Osteoblast (primary cell): ENCODE data around the gene MRPL4. TPM values are rescaled to one million over a fixed set of nuclear protein-coding genes. Genes with fewer than 3 reads are reported as not detected.
A peak's percentile ranks its signal among the peaks of the same experiment; 100 is the strongest.

Source experiments
- DNase-seq: peaks from one replicate; pipeline ENCODE4 v3.0.0; 2011; ENCODE audit warnings: low spot score, mixed read lengths; ENCODE audit not compliant: insufficient read length; ENCODE audit errors: missing footprints
- H2AFZ ChIP-seq: 2 replicates; pipeline ENCODE4 v1.6.0; 2011; ENCODE audit warnings: mild to moderate bottlenecking, low read length
- H3K27ac ChIP-seq: 2 replicates; pipeline ENCODE4 v1.5.1; 2011; ENCODE audit warnings: mild to moderate bottlenecking, low read depth, low read length, moderate library complexity
- H3K27me3 ChIP-seq: 2 replicates; pipeline ENCODE4 v1.6.0; 2012; ENCODE audit warnings: mild to moderate bottlenecking, control low read depth, inconsistent platforms, low read length, moderate library complexity; ENCODE audit not compliant: insufficient read depth
- H3K36me3 ChIP-seq: 2 replicates; pipeline ENCODE4 v1.5.1; 2011; ENCODE audit warnings: mild to moderate bottlenecking, low read length, control low read depth, moderate library complexity; ENCODE audit not compliant: insufficient read depth
- H3K4me1 ChIP-seq: 2 replicates; pipeline ENCODE4 v1.5.1; 2011; ENCODE audit warnings: mild to moderate bottlenecking, low read length, control low read depth, moderate library complexity; ENCODE audit not compliant: insufficient read depth
- H3K4me2 ChIP-seq: 2 replicates; pipeline ENCODE4 v1.6.0; 2011; ENCODE audit warnings: mild to moderate bottlenecking, low read length; ENCODE audit not compliant: insufficient read depth
- H3K4me3 ChIP-seq: fragments of 200-600 bp; sonication (generic); 3 replicates; pipeline ENCODE4 v1.5.1; 2012; ENCODE audit warnings: mild to moderate bottlenecking, low read length, inconsistent platforms; ENCODE audit not compliant: insufficient read depth
- H3K79me2 ChIP-seq: 2 replicates; pipeline ENCODE4 v1.6.0; 2012; ENCODE audit warnings: mild to moderate bottlenecking, low read length, control low read depth, inconsistent platforms; ENCODE audit not compliant: insufficient read depth
- H3K9me3 ChIP-seq: 2 replicates; pipeline ENCODE4 v1.5.1; 2011; ENCODE audit warnings: low read depth, low read length, control low read depth
- H4K20me1 ChIP-seq: 2 replicates; pipeline ENCODE4 v1.6.0; 2012; ENCODE audit warnings: mild to moderate bottlenecking, low read length, control low read depth; ENCODE audit not compliant: insufficient read depth
- CTCF ChIP-seq: IDR thresholded peaks from 2 replicates; pipeline ENCODE4 v1.5.1; 2011; ENCODE audit warnings: mild to moderate bottlenecking, low read depth, low read length, moderate library complexity; ENCODE audit errors: extremely low read depth
- total RNA-seq: library from RNA; depleted of rRNA; stranded (reverse); fragments of >200 nt; gene quantifications from 2 replicates; pipeline ENCODE4 v1.2.3, GENCODE V29; 2012

The MRPL4 gene
- total RNA-seq, 1 donor = 37.3 TPM

- H3K4me3 ChIP-seq = peak within 1 kb of the TSS; percentile 59
- H3K4me2 ChIP-seq = peak within 1 kb of the TSS; percentile 77
- H2AFZ ChIP-seq = peak within 1 kb of the TSS; percentile 62
- H4K20me1 ChIP-seq = peaks cover 5% of the 10 kb centered on the region
- H3K36me3 ChIP-seq = no peaks in the 10 kb centered on the region
- TF ChIP-seq CTCF = no peak
- H3K27ac ChIP-seq = no peak within 1 kb of the TSS
- H3K79me2 ChIP-seq = no peaks in the 10 kb centered on the region
- no peaks in the 10 kb centered on the region for H3K9me3 ChIP-seq
- H3K4me1 ChIP-seq = peaks cover 15% of the 10 kb centered on the region
- H3K27me3 ChIP-seq = peaks cover 75% of the 10 kb centered on the region
- DNase-seq = peak; percentile 92
Observed at GRCh38 chr19:10289836-10290356, 37.9 kb downstream of the MRPL4 start, which contains the start of gene ICAM5. ICAM5 (plus strand) TSS chr19:10289952; CDS start chr19:10290044, 92 bp downstream.

DNA sequence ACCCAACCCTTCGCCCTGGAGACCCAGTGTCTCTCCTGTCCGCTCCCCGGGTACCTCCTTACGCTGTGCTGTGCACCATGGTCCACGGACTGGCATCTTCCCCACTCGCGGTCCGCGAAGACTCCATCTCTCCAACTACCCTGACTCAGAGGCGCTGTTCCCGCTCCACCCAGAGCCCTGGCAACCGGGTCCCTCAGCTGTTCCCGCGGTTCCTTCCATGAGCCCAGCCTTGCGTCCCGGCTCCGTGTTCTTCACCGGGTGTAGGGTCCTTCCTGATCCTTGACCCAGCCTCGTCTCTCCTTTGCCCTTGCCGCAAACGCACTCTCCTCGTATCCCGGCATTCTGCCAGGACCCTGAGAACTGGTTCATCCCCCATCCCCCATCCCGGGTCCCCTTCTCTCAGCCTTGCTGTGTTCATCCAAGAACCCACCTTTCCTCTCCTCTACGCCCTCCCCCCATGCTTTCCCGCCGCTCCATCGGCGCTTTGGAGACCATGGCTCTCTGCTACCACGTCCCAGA is 38.4 kb downstream of the MRPL4 start:
- no peaks in the 10 kb centered on the region for H3K36me3 ChIP-seq
- peaks cover 80% of the 10 kb centered on the region for H3K27me3 ChIP-seq
- peak; percentile 78 for DNase-seq
- H2AFZ ChIP-seq = no peak overlapping the region
- H3K9me3 ChIP-seq = no peaks in the 10 kb centered on the region
- peak overlapping the region; percentile 56 for H3K4me3 ChIP-seq
- H3K27ac ChIP-seq = no peak overlapping the region
- H3K79me2 ChIP-seq = no peaks in the 10 kb centered on the region
- TF ChIP-seq CTCF = no peak
- peaks cover 5% of the 10 kb centered on the region for H4K20me1 ChIP-seq
- H3K4me1 ChIP-seq = peaks cover 15% of the 10 kb centered on the region
- H3K4me2 ChIP-seq = peak overlapping the region; percentile 77

DNA sequence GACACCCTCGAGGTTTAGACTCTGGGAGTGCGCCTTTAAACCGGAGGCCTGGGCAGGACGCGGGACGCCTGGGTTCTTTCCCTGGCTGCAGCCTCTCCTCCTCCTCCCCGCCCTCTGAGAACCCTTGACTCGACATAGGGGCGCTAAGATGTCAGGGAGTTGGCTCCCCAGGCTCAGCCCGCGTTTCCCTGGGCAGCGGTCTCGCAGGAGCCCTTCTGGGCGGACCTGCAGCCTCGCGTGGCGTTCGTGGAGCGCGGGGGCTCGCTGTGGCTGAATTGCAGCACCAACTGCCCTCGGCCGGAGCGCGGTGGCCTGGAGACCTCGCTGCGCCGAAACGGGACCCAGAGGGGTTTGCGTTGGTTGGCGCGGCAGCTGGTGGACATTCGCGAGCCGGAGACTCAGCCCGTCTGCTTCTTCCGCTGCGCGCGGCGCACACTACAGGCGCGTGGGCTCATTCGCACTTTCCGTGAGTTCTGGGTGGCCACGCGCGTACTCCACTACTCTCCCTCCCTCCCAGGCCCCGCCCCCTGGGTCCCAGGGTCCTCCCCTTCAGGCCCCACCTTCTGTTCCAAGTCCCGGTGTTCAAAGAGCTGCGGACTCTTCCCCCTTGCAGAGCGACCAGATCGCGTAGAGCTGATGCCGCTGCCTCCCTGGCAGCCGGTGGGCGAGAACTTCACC is 39.0 kb downstream of the MRPL4 start:
- peaks cover 5% of the 10 kb centered on the region for H4K20me1 ChIP-seq
- H3K36me3 ChIP-seq = no peaks in the 10 kb centered on the region
- peak overlapping the region; percentile 59 for H3K4me3 ChIP-seq
- H2AFZ ChIP-seq = no peak overlapping the region
- TF ChIP-seq CTCF = no peak
- no peaks in the 10 kb centered on the region for H3K79me2 ChIP-seq
- H3K4me2 ChIP-seq = peak overlapping the region; percentile 77
- H3K27ac ChIP-seq = no peak overlapping the region
- DNase-seq = peak; percentile 93
- peaks cover 86% of the 10 kb centered on the region for H3K27me3 ChIP-seq
- peaks cover 15% of the 10 kb centered on the region for H3K4me1 ChIP-seq
- no peaks in the 10 kb centered on the region for H3K9me3 ChIP-seq

DNA sequence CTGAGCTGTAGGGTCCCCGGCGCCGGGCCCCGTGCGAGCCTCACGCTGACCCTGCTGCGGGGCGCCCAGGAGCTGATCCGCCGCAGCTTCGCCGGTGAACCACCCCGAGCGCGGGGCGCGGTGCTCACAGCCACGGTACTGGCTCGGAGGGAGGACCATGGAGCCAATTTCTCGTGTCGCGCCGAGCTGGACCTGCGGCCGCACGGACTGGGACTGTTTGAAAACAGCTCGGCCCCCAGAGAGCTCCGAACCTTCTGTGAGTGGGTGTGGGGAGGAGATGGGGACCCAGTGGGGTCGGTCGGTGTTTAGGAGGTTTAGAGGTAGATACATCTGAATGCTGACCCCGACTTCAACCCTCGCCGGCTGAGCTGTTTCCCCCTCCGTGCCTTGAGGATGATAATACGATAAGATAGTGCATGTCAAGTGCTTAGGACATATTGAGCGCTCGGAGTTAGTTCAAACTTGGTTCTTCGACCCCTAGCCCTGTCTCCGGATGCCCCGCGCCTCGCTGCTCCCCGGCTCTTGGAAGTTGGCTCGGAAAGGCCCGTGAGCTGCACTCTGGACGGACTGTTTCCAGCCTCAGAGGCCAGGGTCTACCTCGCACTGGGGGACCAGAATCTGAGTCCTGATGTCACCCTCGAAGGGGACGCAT is 39.7 kb downstream of the MRPL4 start:
- DNase-seq = peak; percentile 88
- Histone ChIP-seq H3K36me3 (no peaks in the 10 kb centered on the region), H3K4me1 (peaks cover 15% of the 10 kb centered on the region), H3K79me2 (no peaks in the 10 kb centered on the region), H3K27me3 (peaks cover 93% of the 10 kb centered on the region), H3K4me2 (peak overlapping the region; percentile 77), H3K4me3 (peak overlapping the region; percentile 59), H3K9me3 (no peaks in the 10 kb centered on the region), H3K27ac (no peak overlapping the region), H4K20me1 (peaks cover 5% of the 10 kb centered on the region), H2AFZ (no peak overlapping the region)
- TF ChIP-seq CTCF = no peak
